Measurements from ENCODE around the gene SHB. TPM values are rescaled to one million over a fixed set of nuclear protein-coding genes. Genes with fewer than 3 reads are reported as not detected.
A peak's percentile ranks its signal among the peaks of the same experiment; 100 is the strongest.

Gene SHB
- total RNA-seq, 1 experiment from 2014 or later = 7.6 TPM

DNA sequence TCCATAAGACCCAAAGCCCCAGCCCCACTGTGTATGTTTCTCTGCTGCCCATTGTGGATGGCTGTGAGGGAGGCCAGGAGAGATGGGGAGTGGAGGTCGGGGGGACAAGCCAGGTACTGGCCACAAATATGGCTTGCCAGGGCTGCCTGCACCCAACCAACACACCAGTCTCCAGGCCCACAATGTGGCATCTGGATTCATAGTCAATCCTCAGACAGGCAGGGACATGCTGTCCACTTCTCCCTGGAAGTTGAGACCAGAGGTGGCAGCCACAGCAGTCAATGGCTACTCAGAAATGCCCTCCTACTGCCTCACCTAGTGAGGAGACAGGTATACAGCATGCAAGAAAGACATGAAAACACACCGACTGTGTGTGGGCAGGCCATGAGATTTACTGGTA lies 103.9 kb downstream of the SHB start:
- no peak for DNase-seq
- Mint-ChIP-seq H3K27me3 (ENCODE audit: unreplicated experiment) (no peaks in the 10 kb centered on the region), H3K36me3 (ENCODE audit: insufficient read depth, unreplicated experiment) (peaks cover 23% of the 10 kb centered on the region), H3K4me3 (ENCODE audit: low read depth, unreplicated experiment) (peak overlapping the region; percentile 49), H3K9me3 (ENCODE audit: low read depth, unreplicated experiment) (no peaks in the 10 kb centered on the region), H3K27ac (ENCODE audit: unreplicated experiment) (peak overlapping the region; percentile 91), H3K4me1 (ENCODE audit: low read depth, unreplicated experiment) (peaks cover 26% of the 10 kb centered on the region)
- BruUV-seq (replicated peaks) = no TSS peak
- CTCF ChIA-PET = interaction anchor here (0.7 kb wide), 1 partner anchor 966 kb away, joined by 3 read pairs; no protein-coding TSS in a partner anchor
- TF ChIP-seq, protein P1, sequence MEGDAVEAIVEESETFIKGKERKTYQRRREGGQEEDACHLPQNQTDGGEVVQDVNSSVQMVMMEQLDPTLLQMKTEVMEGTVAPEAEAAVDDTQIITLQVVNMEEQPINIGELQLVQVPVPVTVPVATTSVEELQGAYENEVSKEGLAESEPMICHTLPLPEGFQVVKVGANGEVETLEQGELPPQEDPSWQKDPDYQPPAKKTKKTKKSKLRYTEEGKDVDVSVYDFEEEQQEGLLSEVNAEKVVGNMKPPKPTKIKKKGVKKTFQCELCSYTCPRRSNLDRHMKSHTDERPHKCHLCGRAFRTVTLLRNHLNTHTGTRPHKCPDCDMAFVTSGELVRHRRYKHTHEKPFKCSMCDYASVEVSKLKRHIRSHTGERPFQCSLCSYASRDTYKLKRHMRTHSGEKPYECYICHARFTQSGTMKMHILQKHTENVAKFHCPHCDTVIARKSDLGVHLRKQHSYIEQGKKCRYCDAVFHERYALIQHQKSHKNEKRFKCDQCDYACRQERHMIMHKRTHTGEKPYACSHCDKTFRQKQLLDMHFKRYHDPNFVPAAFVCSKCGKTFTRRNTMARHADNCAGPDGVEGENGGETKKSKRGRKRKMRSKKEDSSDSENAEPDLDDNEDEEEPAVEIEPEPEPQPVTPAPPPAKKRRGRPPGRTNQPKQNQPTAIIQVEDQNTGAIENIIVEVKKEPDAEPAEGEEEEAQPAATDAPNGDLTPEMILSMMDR (IDR thresholded peaks at IDR 0.05; ENCODE audit: unreplicated experiment) = no peak
- intact Hi-C loops (cut with micrococcal nuclease; ENCODE audit: unreplicated experiment) = loop anchor here (10.0 kb wide), 1 partner anchor 80 kb away; no protein-coding TSS in a partner anchor

GRCh38 chr9:37964740-37965081 lies 104.3 kb downstream of the SHB start:
- no peak for DNase-seq
- Mint-ChIP-seq H3K27me3 (ENCODE audit: unreplicated experiment) (no peaks in the 10 kb centered on the region), H3K27ac (ENCODE audit: unreplicated experiment) (peak overlapping the region; percentile 91), H3K36me3 (ENCODE audit: insufficient read depth, unreplicated experiment) (peaks cover 23% of the 10 kb centered on the region), H3K9me3 (ENCODE audit: low read depth, unreplicated experiment) (no peaks in the 10 kb centered on the region), H3K4me1 (ENCODE audit: low read depth, unreplicated experiment) (peaks cover 26% of the 10 kb centered on the region), H3K4me3 (ENCODE audit: low read depth, unreplicated experiment) (peak overlapping the region; percentile 49)
- intact Hi-C loops (cut with micrococcal nuclease; ENCODE audit: unreplicated experiment) = loop anchor here (10.0 kb wide), 1 partner anchor 80 kb away; no protein-coding TSS in a partner anchor
- CTCF ChIA-PET = no interaction called here
- no TSS peak for BruUV-seq (replicated peaks)
- TF ChIP-seq, protein P1 (IDR thresholded peaks at IDR 0.05; ENCODE audit: unreplicated experiment) = no peak

DNA sequence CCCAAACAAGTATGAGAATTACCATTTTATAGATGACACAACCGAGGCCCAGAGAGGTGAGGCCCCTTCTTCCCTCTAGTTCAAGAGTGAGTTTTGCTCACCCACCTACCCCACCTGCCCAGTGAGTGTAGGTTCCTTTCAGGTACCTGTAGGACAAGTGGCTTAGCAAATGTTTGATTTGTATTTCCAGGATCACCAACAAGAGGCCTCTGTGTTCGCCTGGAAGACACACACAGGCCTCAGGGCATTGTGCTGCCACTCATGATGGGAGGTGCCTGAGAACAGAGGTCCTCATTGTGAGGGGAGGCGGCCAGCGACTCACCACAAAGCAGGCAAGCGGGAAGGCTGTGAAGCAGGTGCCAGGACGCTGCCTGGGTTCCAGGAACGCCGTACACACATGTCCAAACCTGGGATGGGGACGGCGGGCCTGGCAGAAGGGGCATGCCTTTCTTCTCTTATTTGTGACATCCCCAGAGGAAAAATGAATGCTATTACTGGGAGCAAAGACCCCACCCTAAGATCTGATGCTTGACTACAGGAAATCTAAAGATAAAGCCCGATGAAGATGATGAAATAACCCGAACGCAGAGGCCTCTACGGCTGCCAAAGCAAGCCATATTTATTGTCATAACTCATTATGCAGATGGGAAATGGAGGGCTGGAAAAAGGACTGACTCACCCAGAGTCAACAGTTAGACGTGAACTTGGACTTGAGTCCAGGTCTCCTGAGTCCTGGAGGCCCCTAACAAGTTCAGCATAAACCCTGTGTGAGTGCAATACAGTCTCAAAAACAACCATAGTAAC lies 104.9 kb downstream of the SHB start:
- CTCF ChIA-PET = no interaction called here

GRCh38 chr9:37961351-37961750 lies 107.7 kb downstream of the SHB start:
- Mint-ChIP-seq H3K27me3 (ENCODE audit: unreplicated experiment) (no peaks in the 10 kb centered on the region), H3K4me3 (ENCODE audit: low read depth, unreplicated experiment) (no peak overlapping the region), H3K4me1 (ENCODE audit: low read depth, unreplicated experiment) (peaks cover 12% of the 10 kb centered on the region)

More for the DNA sequence above, 104.9 kb downstream of the SHB start:
- TF ChIP-seq, protein P1 (IDR thresholded peaks at IDR 0.05; ENCODE audit: unreplicated experiment) = no peak
- H3K9me3 Mint-ChIP-seq (ENCODE audit: low read depth, unreplicated experiment) = no peaks in the 10 kb centered on the region
- DNase-seq = peak; percentile 71
- TSS peak; percentile 95 for BruUV-seq (replicated peaks)
- H3K4me3 Mint-ChIP-seq (ENCODE audit: low read depth, unreplicated experiment) = peak overlapping the region; percentile 49
- intact Hi-C loops (cut with micrococcal nuclease; ENCODE audit: unreplicated experiment) = loop anchor here (10.0 kb wide), 1 partner anchor 81 kb away; no protein-coding TSS in a partner anchor
- peak overlapping the region; percentile 91 for H3K27ac Mint-ChIP-seq (ENCODE audit: unreplicated experiment)
- H3K36me3 Mint-ChIP-seq (ENCODE audit: insufficient read depth, unreplicated experiment) = peaks cover 23% of the 10 kb centered on the region
- H3K27me3 Mint-ChIP-seq (ENCODE audit: unreplicated experiment) = no peaks in the 10 kb centered on the region
- H3K4me1 Mint-ChIP-seq (ENCODE audit: low read depth, unreplicated experiment) = peaks cover 25% of the 10 kb centered on the region

More at GRCh38 chr9:37961351-37961750, 107.7 kb downstream of the SHB start:
- H3K36me3 Mint-ChIP-seq (ENCODE audit: insufficient read depth, unreplicated experiment) = peaks cover 17% of the 10 kb centered on the region
- no peaks in the 10 kb centered on the region for H3K9me3 Mint-ChIP-seq (ENCODE audit: low read depth, unreplicated experiment)
- TF ChIP-seq, protein P1 (IDR thresholded peaks at IDR 0.05; ENCODE audit: unreplicated experiment) = no peak
- intact Hi-C loops (cut with micrococcal nuclease; ENCODE audit: unreplicated experiment) = loop anchor here (10.0 kb wide), 1 partner anchor 83 kb away; no protein-coding TSS in a partner anchor
- CTCF ChIA-PET = no interaction called here
- no peak for DNase-seq
- no TSS peak for BruUV-seq (replicated peaks)
- no peak overlapping the region for H3K27ac Mint-ChIP-seq (ENCODE audit: unreplicated experiment)
